ENCODE data around the gene DIS3L2.

GRCh38 chr2:232129483-232129882 lies 168.0 kb downstream of the DIS3L2 start:
- TF ChIP-seq EZH2phosphoT487 (IDR thresholded peaks at IDR 0.05; ENCODE audit: insufficient read depth, low read depth) (no peak), EZH2 (IDR thresholded peaks at IDR 0.05; ENCODE audit: insufficient read depth, poor library complexity, severe bottlenecking) (no peak)
